ENCODE results near the gene BCAP31.
A peak's percentile ranks its signal among the peaks of the same experiment; 100 is the strongest.

DNA sequence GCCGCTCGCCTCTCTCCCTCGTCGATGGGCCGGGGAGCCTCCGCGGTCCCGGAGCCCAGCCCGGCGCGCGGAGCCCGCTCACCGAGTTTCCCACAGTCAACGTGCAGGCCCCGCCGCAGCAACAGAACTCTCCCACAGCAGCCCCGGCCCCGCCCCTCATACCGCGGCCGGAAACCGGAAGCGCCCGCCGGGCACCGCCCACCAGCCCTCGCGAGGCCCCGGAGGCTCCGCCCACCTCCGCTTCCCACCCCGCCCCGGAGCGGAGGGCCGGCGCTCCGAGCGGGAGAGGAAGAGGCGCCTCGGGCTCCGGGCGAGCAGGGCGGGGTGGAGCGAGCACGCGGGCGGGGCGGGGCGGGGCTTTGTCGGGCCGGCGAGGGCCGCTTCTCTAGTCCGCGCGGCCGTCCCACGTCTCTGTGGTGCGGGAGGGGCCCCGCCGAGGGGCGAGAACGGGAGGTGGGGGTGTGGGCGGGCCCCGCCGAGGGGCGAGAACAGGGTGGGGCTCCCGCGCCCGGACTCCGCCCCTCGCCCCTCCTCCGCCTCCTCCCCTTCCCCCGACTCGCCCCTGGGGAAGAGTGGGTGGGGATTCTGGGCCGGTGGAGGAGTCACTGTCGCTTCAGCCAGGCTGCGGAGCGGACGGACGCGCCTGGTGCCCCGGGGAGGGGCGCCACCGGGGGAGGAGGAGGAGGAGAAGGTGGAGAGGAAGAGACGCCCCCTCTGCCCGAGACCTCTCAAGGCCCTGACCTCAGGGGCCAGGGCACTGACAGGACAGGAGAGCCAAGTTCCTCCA is at the start of gene BCAP31, which contains the start of gene ABCD1:
- TF ChIP-seq, protein P1, sequence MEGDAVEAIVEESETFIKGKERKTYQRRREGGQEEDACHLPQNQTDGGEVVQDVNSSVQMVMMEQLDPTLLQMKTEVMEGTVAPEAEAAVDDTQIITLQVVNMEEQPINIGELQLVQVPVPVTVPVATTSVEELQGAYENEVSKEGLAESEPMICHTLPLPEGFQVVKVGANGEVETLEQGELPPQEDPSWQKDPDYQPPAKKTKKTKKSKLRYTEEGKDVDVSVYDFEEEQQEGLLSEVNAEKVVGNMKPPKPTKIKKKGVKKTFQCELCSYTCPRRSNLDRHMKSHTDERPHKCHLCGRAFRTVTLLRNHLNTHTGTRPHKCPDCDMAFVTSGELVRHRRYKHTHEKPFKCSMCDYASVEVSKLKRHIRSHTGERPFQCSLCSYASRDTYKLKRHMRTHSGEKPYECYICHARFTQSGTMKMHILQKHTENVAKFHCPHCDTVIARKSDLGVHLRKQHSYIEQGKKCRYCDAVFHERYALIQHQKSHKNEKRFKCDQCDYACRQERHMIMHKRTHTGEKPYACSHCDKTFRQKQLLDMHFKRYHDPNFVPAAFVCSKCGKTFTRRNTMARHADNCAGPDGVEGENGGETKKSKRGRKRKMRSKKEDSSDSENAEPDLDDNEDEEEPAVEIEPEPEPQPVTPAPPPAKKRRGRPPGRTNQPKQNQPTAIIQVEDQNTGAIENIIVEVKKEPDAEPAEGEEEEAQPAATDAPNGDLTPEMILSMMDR (IDR thresholded peaks at IDR 0.05): no peak
- peak; percentile 5 to 86 for TF ChIP-seq POLR2AphosphoS5 (IDR thresholded peaks at IDR 0.05; ENCODE audit: insufficient read depth in 1 of 2, low read depth in 1 of 2)

Measured in vagina (tissue), 2 donors.